Adrenal gland (tissue), 12 donors: ENCODE results near the gene ZNF273. TPM values are rescaled to one million over a fixed set of nuclear protein-coding genes. Genes with fewer than 3 reads are reported as not detected.

Experiments
- DNase-seq, 7 donors: peaks; one replicate each; pipeline ENCODE4 v3.0.0-alpha.2; 2019 to 2020
- H3K27ac ChIP-seq, 5 donors: fragments of 200-600 bp; sonication (generic) in 4 of 5; 1 replicate in 3 of 5; 2 replicates in 2 of 5; pipeline versions ENCODE4 v1.5.1 to v1.8.0; 2016 to 2020; ENCODE audit warnings: mild to moderate bottlenecking in 1 of 5
- H3K27me3 ChIP-seq: fragments of 200-600 bp; 2 replicates; pipeline ENCODE4 v1.8.0; 2021
- H3K36me3 ChIP-seq, 2 donors: fragments of 200-600 bp; replicated peaks in 1 of 2; 1 replicate in 1 of 2; 2 replicates in 1 of 2; pipeline versions ENCODE4 v1.5.1 to v1.8.0; 2018 to 2022
- H3K4me1 ChIP-seq, 2 donors: fragments of 200-600 bp; replicated peaks in 1 of 2; 1 replicate in 1 of 2; 2 replicates in 1 of 2; pipeline versions ENCODE4 v1.5.1 to v1.8.0; 2018 to 2021
- H3K4me3 ChIP-seq, 4 donors: fragments of 200-600 bp; sonication (generic) in 3 of 4; one replicate each; pipeline ENCODE4 v1.5.1; 2016 to 2018
- H3K9me3 ChIP-seq, 3 donors: fragments of 200-600 bp; sonication (generic) in 1 of 3; replicated peaks in 1 of 3; 1 replicate in 2 of 3; 2 replicates in 1 of 3; pipeline versions ENCODE4 v1.5.1 to v1.8.0; 2016 to 2021
- POLR2A ChIP-seq, 2 donors: fragments of 450-650 bp; IDR thresholded peaks; one replicate each; pipeline ENCODE4 v1.6.1; 2017; ENCODE audit warnings: antibody characterized with exemption in 2 of 2, mild to moderate bottlenecking in 2 of 2, moderate library complexity in 1 of 2
- WGBS, 4 donors: extraction: QIAGEN DNeasy Blood & Tissue Kit in 2 of 4; methylation state at CpG; one replicate each; pipeline versions ENCODE4 v1.1.5 to v1.1.7; 2013 to 2017; 5-methylcytosine and 5-hydroxymethylcytosine counted together
- intact Hi-C, 2 donors: fragments of 100-400 bp; cut with DNase I; formaldehyde crosslinking; loops; one replicate each; pipeline versions ENCODE4 v1.14.1 to v1.15.0; 2022 to 2023
- polyA plus RNA-seq, 3 donors: library from polyadenylated mRNA; stranded (reverse); fragments of 200-250 nt in 2 of 3; fragments of 350-450 nt in 1 of 3; fragmentation: Illumina TruSeq in 1 of 3; extraction: RNeasy Lipid Tissue Mini Kit (QIAGEN cat#74804) in 1 of 3; gene quantifications; one replicate each; pipeline ENCODE4 v1.2.3, GENCODE V29; 2013 to 2014
- total RNA-seq, 9 donors: library from RNA; depleted of rRNA in 4 of 9; stranded (reverse); fragments of >200 nt in 4 of 9; fragments of 120-200 nt in 1 of 9; fragmentation: NEBNext Ultra II Directional in 1 of 9; extraction: Animal tissue kit (Norgen Biotek cat#: 25700) in 1 of 9; gene quantifications; one replicate each; pipeline versions ENCODE4 v1.1.0 to v1.2.4, GENCODE V29; 2013 to 2023
- TF ChIP-seq, protein P1 (sequence below), 6 experiments: fragments of 450-650 bp in 4 of 6; fragments of 200-600 bp in 2 of 6; sonication (generic) in 1 of 6; IDR thresholded peaks; 1 replicate in 5 of 6; 2 replicates in 1 of 6; pipeline versions ENCODE4 v1.5.1 to v1.8.0; 2016 to 2021; ENCODE audit warnings: antibody characterized with exemption in 6 of 6, mild to moderate bottlenecking in 2 of 6, moderate library complexity in 1 of 6
- donor health status: healthy with polysubstance abuse.
- donor health status: Bipolar disorder and iron deficiency.
- donor health status: DM: yes; HTN: yes; CAD: no.
- donor health status: DM: no; HTN: no; CAD: no.
- donor health status: DM: no; HTN: no; CAD: no.
- donor health status: DM: yes; HTN: yes; CAD: no.

Gene ZNF273
- total and polyA plus RNA-seq, 12 donors = 2.1 to 9.2 (median 4.9) TPM

GRCh38 chr7:64959072-64959747 is 56.1 kb downstream of the ZNF273 start:
- DNase-seq = no peak
- intact Hi-C loops = no loop called here
- Histone ChIP-seq H3K27ac (no peak overlapping the region), H3K4me3 (no peak overlapping the region), H3K4me1 (no peaks in the 10 kb centered on the region), H3K9me3 (no peaks in the 10 kb centered on the region), H3K36me3 (no peaks in the 10 kb centered on the region), H3K27me3 (no peaks in the 10 kb centered on the region)
- TF ChIP-seq POLR2A (IDR thresholded peaks at IDR 0.05) = no peak
- TF ChIP-seq, protein P1, sequence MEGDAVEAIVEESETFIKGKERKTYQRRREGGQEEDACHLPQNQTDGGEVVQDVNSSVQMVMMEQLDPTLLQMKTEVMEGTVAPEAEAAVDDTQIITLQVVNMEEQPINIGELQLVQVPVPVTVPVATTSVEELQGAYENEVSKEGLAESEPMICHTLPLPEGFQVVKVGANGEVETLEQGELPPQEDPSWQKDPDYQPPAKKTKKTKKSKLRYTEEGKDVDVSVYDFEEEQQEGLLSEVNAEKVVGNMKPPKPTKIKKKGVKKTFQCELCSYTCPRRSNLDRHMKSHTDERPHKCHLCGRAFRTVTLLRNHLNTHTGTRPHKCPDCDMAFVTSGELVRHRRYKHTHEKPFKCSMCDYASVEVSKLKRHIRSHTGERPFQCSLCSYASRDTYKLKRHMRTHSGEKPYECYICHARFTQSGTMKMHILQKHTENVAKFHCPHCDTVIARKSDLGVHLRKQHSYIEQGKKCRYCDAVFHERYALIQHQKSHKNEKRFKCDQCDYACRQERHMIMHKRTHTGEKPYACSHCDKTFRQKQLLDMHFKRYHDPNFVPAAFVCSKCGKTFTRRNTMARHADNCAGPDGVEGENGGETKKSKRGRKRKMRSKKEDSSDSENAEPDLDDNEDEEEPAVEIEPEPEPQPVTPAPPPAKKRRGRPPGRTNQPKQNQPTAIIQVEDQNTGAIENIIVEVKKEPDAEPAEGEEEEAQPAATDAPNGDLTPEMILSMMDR (IDR thresholded peaks at IDR 0.05) = no peak
- WGBS, 4 donors = 85 to 92% (median 88%) methylated on average over 3 of the region's 3 CpGs

GRCh38 chr7:64965594-64965993 is 62.5 kb downstream of the ZNF273 start:
- Histone ChIP-seq H3K9me3 (peaks cover 0 to 20% (median 0%) of the 10 kb centered on the region in 3 donors), H3K4me1 (no peaks in the 10 kb centered on the region), H3K27me3 (no peaks in the 10 kb centered on the region), H3K4me3 (no peak overlapping the region), H3K27ac (no peak overlapping the region), H3K36me3 (no peaks in the 10 kb centered on the region)
- TF ChIP-seq, protein P1 (IDR thresholded peaks at IDR 0.05) = no peak
- TF ChIP-seq POLR2A (IDR thresholded peaks at IDR 0.05) = no peak
- intact Hi-C loops = no loop called here
- DNase-seq = no peak

DNA sequence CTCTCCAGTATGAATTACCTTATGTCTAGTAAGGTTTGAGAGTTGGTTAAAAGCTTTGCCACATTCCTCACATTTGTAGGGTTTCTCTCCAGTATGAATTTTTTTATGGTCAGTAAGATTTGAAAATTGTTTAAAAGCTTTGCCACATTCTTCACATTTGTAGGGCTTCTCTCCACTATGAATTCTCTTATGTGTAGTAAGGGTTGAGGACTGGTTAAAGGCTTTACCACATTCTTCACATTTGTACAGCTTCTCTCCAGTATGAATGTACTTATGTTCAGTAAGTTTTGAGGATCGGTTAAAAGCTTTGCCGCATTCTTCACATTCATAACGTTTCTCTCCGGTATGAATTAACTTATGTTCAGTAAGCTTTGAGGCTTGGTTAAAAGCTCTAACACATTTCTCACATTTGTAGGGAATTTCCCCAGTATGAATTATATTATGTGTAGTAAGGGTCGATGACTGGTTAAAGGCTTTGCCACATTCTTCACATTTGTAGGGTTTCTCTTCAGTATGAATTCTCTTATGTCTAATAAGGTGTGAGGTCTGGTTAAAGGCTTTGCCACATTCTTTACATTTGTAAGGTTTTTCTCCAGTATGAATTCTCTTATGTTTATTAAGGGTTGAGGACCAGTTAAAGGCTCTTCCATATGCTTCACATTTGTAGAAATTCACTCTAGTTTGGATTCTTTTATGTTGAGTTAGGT is 75.6 kb downstream of the ZNF273 start:
- H3K27me3 ChIP-seq = no peaks in the 10 kb centered on the region
- no peak overlapping the region for H3K27ac ChIP-seq
- H3K9me3 ChIP-seq = peaks cover 6 to 44% (median 30%) of the 10 kb centered on the region in 3 donors
- no peak for DNase-seq
- intact Hi-C loops = no loop called here
- H3K36me3 ChIP-seq = peaks cover 0 to 26% of the 10 kb centered on the region in 2 donors
- peak overlapping the region in 1 of 4 donors; percentile 19 for H3K4me3 ChIP-seq
- WGBS, 4 donors = 96 to 100% (median 98%) methylated on average over 5 of the region's 5 CpGs
- no peaks in the 10 kb centered on the region for H3K4me1 ChIP-seq
- TF ChIP-seq, protein P1 (IDR thresholded peaks at IDR 0.05) = no peak
- no peak for TF ChIP-seq POLR2A (IDR thresholded peaks at IDR 0.05)

Other genes starting within 250 kb of the ZNF273 start
- gene ZNF107, start 237.1 kb upstream of the ZNF273 start, total RNA-seq = 10 to 100 TPM in 5 of 9 donors, 1 to 10 TPM in 4; 2.8 to 16.5 (median 11.3) TPM
- gene ZNF107, start 237.1 kb upstream of the ZNF273 start, polyA plus RNA-seq = 10 to 100 TPM in 1 of 3 donors, 1 to 10 TPM in 2; 2.3 to 13.5 (median 3.5) TPM
- gene ZNF138, start 108.8 kb upstream of the ZNF273 start, total RNA-seq = 10 to 100 TPM in 6 of 9 donors, 1 to 10 TPM in 3; 6.1 to 29.3 (median 15.0) TPM
- gene ZNF138, start 108.8 kb upstream of the ZNF273 start, polyA plus RNA-seq = 10 to 100 TPM; 10.9 to 23.5 (median 12.0) TPM
- 100 to 1,000 TPM in 1 of 9 donors, 10 to 100 TPM in 8; 12.0 to 145 (median 40.4) TPM for gene ZNF117, start 87.8 kb downstream of the ZNF273 start, total RNA-seq
- 10 to 100 TPM; 23.6 to 60.5 (median 29.9) TPM for gene ZNF117, start 87.8 kb downstream of the ZNF273 start, polyA plus RNA-seq
- 100 to 1,000 TPM in 3 of 9 donors, 10 to 100 TPM in 6; 37.6 to 271 (median 71.2) TPM for gene ERV3-1, start 103.4 kb downstream of the ZNF273 start, total RNA-seq
- 10 to 100 TPM in 2 of 3 donors, 1 to 10 TPM in 1; 9.6 to 67.7 (median 18.6) TPM for gene ERV3-1, start 103.4 kb downstream of the ZNF273 start, polyA plus RNA-seq